ENCODE data around the gene GOLGA6A.
"Not testable (repeated sequence)": the region's sequence is repeated elsewhere in the genome, so short reads cannot be mapped to it uniquely, and the experiment has no call there.

GOLGA6A gene

DNA sequence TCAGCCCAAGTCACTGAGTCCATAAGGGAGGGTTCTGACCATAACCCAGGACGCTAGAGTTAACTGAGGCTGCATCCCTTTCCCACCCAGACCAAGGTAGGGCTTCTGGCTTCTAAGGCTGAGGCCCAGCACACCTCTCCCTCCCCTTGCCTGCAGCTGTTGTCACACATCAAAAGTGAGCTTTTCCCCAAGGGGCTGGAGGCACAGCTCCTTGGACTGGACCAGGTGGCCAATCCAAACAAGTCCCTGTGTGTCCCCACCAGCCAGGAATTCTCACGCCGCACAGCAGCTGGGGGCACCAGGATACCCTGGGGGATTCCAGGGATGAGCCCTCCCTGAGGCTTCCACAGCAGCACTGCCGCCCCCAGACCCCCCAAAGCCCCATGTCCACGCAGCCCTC, 25.8 kb upstream of the GOLGA6A start:
- Histone ChIP-seq H4K20me1 (ENCODE audit: insufficient read depth, low read length, poor library complexity, severe bottlenecking) (no peaks in the 10 kb centered on the region), H3K4me3 (ENCODE audit: low read length, poor library complexity, severe bottlenecking) (no peak overlapping the region), H3K36me3 (ENCODE audit: insufficient read depth, low read length) (no peaks in the 10 kb centered on the region), H3K4me1 (ENCODE audit: insufficient read depth, low read length, poor library complexity, severe bottlenecking) (no peaks in the 10 kb centered on the region), H2AFZ (ENCODE audit: low read length) (no peak overlapping the region), H3K9me2 (replicated peaks; ENCODE audit: low read depth, low read length) (no peaks in the 10 kb centered on the region), H3K4me2 (ENCODE audit: low read depth, low read length, poor library complexity, severe bottlenecking) (no peak overlapping the region), H3F3A (ENCODE audit: low read depth) (no peaks in the 10 kb centered on the region), H3K9ac (ENCODE audit: low read depth, low read length, poor library complexity, severe bottlenecking) (no peak overlapping the region), H3K79me2 (ENCODE audit: insufficient read depth, low read length) (no peaks in the 10 kb centered on the region), H3K9me3 (ENCODE audit: insufficient read depth, low read depth, low read length) (no peaks in the 10 kb centered on the region), H3K27me3 (ENCODE audit: insufficient read depth, low read length, poor library complexity, severe bottlenecking) (no peaks in the 10 kb centered on the region)
- TF ChIP-seq EZH2phosphoT487 (IDR thresholded peaks at IDR 0.05; ENCODE audit: borderline replicate concordance): no peak
- TF ChIP-seq, protein P1, sequence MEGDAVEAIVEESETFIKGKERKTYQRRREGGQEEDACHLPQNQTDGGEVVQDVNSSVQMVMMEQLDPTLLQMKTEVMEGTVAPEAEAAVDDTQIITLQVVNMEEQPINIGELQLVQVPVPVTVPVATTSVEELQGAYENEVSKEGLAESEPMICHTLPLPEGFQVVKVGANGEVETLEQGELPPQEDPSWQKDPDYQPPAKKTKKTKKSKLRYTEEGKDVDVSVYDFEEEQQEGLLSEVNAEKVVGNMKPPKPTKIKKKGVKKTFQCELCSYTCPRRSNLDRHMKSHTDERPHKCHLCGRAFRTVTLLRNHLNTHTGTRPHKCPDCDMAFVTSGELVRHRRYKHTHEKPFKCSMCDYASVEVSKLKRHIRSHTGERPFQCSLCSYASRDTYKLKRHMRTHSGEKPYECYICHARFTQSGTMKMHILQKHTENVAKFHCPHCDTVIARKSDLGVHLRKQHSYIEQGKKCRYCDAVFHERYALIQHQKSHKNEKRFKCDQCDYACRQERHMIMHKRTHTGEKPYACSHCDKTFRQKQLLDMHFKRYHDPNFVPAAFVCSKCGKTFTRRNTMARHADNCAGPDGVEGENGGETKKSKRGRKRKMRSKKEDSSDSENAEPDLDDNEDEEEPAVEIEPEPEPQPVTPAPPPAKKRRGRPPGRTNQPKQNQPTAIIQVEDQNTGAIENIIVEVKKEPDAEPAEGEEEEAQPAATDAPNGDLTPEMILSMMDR (conservative IDR thresholded peaks at IDR 0.05; ENCODE audit: low read length): no peak

DNA sequence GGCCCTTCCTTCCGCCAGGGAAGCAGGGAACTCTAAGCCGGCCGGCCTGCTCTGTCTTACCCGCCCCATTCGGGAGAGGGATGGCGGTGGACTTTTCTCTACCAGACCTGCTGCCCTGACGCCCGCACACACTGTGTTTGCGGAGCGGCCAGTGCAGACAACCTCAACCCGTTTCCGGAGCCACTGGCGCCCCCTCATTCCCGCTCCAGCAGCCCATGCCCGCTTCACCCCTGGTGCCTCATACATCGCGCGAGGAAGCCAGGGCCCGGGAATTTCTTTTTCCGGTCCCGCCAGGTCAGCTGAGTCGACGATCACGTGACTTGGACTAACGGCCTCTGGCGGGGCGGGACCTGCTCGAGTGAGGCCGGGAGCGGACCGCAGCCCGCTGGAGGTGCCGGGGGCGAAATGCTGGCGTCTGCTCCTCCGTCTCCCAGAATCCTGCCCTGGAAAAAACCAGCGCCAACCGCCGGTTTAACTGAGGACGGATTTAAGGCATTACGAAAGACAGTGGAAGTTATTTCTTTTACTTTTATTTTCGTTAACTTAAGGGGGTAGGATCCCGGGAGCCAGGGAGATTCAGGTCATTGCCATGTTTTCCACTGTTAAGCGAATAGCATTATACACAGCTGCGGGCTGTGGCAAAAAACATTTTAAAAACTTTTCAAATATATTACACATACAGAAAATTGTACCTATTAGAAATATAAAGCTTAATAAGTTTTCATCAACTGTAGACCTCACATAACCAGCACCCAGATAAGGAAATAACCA, 17.8 kb upstream of the GOLGA6A start:
- not testable (repeated sequence) for H4K20me1 ChIP-seq (ENCODE audit: insufficient read depth, low read length, poor library complexity, severe bottlenecking); H3K27me3 ChIP-seq (ENCODE audit: insufficient read depth, low read length, poor library complexity, severe bottlenecking); H3K9ac ChIP-seq (ENCODE audit: low read depth, low read length, poor library complexity, severe bottlenecking); H3K36me3 ChIP-seq (ENCODE audit: insufficient read depth, low read length); H2AFZ ChIP-seq (ENCODE audit: low read length); H3K79me2 ChIP-seq (ENCODE audit: insufficient read depth, low read length); H3K4me1 ChIP-seq (ENCODE audit: insufficient read depth, low read length, poor library complexity, severe bottlenecking); H3F3A ChIP-seq (ENCODE audit: low read depth); H3K4me2 ChIP-seq (ENCODE audit: low read depth, low read length, poor library complexity, severe bottlenecking); H3K9me2 ChIP-seq (replicated peaks; ENCODE audit: low read depth, low read length); H3K9me3 ChIP-seq (ENCODE audit: insufficient read depth, low read depth, low read length); H3K4me3 ChIP-seq (ENCODE audit: low read length, poor library complexity, severe bottlenecking)

DNA sequence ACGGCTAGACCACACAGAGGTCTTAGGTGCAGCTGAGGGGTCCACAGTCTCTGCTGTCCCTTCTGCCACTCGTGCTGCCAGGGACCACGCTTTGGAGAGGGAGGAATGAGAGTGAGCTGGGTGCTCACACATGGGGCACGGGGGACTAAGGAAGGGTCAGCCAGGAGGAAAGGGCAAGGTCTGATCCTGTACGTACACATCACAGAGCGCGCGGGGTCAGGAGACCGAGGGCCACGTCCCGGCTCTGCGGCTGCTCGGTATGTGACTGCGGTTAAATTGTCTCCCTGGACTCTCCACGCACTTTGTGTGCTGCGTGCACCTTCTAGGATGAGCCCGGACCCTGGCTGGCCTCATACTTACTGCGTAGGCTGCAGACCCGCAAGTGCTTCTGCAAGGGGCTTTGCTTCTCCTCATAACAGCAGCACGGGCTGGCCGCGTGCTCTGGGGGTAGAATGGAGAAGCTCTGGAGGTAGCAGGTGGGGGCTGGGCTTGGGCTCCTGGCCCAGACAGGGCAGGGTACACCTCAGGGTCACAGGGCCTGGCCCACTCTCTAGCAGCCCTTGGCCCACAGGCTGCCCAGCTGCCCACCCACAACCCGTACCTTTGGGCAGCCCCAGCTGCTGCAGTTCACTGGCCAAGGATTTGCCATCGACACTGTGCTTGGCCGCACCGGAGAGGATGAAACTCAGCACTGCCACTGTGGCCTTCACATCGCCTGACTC, 14.6 kb upstream of the GOLGA6A start:
- not testable (repeated sequence) for H3K4me2 ChIP-seq (ENCODE audit: low read depth, low read length, poor library complexity, severe bottlenecking); H3F3A ChIP-seq (ENCODE audit: low read depth); H3K27me3 ChIP-seq (ENCODE audit: insufficient read depth, low read length, poor library complexity, severe bottlenecking); H4K20me1 ChIP-seq (ENCODE audit: insufficient read depth, low read length, poor library complexity, severe bottlenecking); H3K36me3 ChIP-seq (ENCODE audit: insufficient read depth, low read length); H3K9me3 ChIP-seq (ENCODE audit: insufficient read depth, low read depth, low read length); H3K79me2 ChIP-seq (ENCODE audit: insufficient read depth, low read length); H3K9ac ChIP-seq (ENCODE audit: low read depth, low read length, poor library complexity, severe bottlenecking); H3K4me3 ChIP-seq (ENCODE audit: low read length, poor library complexity, severe bottlenecking); H3K4me1 ChIP-seq (ENCODE audit: insufficient read depth, low read length, poor library complexity, severe bottlenecking); H3K9me2 ChIP-seq (replicated peaks; ENCODE audit: low read depth, low read length); H2AFZ ChIP-seq (ENCODE audit: low read length)

DNA sequence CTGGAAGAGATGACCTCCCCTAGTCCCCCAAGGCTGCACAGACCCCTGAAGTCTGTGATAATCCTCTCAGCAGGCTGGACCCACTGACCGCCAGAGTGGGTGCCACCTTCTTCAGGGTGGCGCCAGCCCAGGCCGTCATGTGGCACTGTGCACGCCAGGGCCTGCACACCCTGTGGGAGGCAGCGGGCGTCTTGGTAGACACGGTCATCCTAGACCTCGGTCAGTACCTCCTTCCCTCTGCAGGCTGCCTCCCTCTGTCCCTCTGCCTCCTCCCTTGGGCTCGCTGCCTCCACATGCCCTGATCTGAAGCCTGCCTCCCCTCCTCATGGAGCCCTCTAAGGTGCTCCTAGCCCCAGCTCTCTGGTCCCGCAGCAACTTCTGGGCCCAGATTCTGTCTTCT, 13.3 kb upstream of the GOLGA6A start:
- H3K79me2 ChIP-seq (ENCODE audit: insufficient read depth, low read length); H3K36me3 ChIP-seq (ENCODE audit: insufficient read depth, low read length); H3K9me3 ChIP-seq (ENCODE audit: insufficient read depth, low read depth, low read length); H3K27me3 ChIP-seq (ENCODE audit: insufficient read depth, low read length, poor library complexity, severe bottlenecking); H3K9ac ChIP-seq (ENCODE audit: low read depth, low read length, poor library complexity, severe bottlenecking); H3K4me1 ChIP-seq (ENCODE audit: insufficient read depth, low read length, poor library complexity, severe bottlenecking); H2AFZ ChIP-seq (ENCODE audit: low read length); H3K9me2 ChIP-seq (replicated peaks; ENCODE audit: low read depth, low read length); H3K4me3 ChIP-seq (ENCODE audit: low read length, poor library complexity, severe bottlenecking); H4K20me1 ChIP-seq (ENCODE audit: insufficient read depth, low read length, poor library complexity, severe bottlenecking); H3K4me2 ChIP-seq (ENCODE audit: low read depth, low read length, poor library complexity, severe bottlenecking); H3F3A ChIP-seq (ENCODE audit: low read depth): not testable (repeated sequence)

DNA sequence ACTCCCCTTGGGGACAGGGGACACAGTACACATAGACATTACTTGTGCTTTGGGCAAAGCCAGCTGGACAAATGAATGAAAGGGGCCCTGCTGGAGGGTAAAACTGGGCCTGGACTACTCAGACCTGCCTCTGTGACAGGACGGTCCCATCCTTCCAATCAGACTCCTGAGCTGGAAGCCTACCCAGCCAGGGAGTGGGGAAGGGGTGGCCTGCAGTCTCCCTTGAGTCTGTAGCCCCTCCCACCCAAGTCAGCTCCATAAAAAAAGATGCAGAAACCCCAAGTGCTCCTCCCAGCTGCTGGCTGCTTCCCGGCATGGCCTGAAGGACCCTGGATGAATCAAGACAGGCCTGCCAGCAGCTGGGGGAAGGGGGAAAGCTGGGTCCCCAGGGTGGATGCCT, 12.2 kb upstream of the GOLGA6A start:
- not testable (repeated sequence) for H3K27me3 ChIP-seq (ENCODE audit: insufficient read depth, low read length, poor library complexity, severe bottlenecking); H3F3A ChIP-seq (ENCODE audit: low read depth); H4K20me1 ChIP-seq (ENCODE audit: insufficient read depth, low read length, poor library complexity, severe bottlenecking); H3K4me1 ChIP-seq (ENCODE audit: insufficient read depth, low read length, poor library complexity, severe bottlenecking); H3K36me3 ChIP-seq (ENCODE audit: insufficient read depth, low read length); H2AFZ ChIP-seq (ENCODE audit: low read length); H3K4me2 ChIP-seq (ENCODE audit: low read depth, low read length, poor library complexity, severe bottlenecking); H3K9ac ChIP-seq (ENCODE audit: low read depth, low read length, poor library complexity, severe bottlenecking); H3K9me2 ChIP-seq (replicated peaks; ENCODE audit: low read depth, low read length); H3K4me3 ChIP-seq (ENCODE audit: low read length, poor library complexity, severe bottlenecking); H3K79me2 ChIP-seq (ENCODE audit: insufficient read depth, low read length); H3K9me3 ChIP-seq (ENCODE audit: insufficient read depth, low read depth, low read length)

DNA sequence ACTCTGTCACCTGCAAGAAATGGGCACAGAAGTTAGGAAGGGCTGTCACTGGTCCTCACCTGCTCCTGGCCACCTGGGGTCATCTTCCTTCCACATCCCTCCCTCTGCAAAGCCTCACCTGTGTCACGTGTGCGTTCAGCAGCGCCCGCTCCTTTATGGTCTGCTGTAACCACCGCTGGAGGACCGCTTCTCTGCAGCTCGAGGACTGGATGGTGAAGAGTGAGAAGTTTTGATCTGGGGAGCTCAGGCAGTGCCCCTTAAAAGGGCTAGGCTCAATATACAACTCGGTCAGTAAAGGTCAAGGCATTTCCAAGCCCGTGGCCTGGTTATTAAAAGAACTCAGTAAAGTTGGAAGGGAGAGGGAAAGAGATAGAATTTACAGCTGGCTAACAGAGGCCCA, 6.6 kb downstream of the GOLGA6A start:
- not testable (repeated sequence) for H4K20me1 ChIP-seq (ENCODE audit: insufficient read depth, low read length, poor library complexity, severe bottlenecking); H3K9me3 ChIP-seq (ENCODE audit: insufficient read depth, low read depth, low read length); H3K4me2 ChIP-seq (ENCODE audit: low read depth, low read length, poor library complexity, severe bottlenecking); H3K9me2 ChIP-seq (replicated peaks; ENCODE audit: low read depth, low read length); H3K27me3 ChIP-seq (ENCODE audit: insufficient read depth, low read length, poor library complexity, severe bottlenecking); H3K9ac ChIP-seq (ENCODE audit: low read depth, low read length, poor library complexity, severe bottlenecking); H3K79me2 ChIP-seq (ENCODE audit: insufficient read depth, low read length); H3K36me3 ChIP-seq (ENCODE audit: insufficient read depth, low read length); H3K4me3 ChIP-seq (ENCODE audit: low read length, poor library complexity, severe bottlenecking); H3F3A ChIP-seq (ENCODE audit: low read depth); H2AFZ ChIP-seq (ENCODE audit: low read length); H3K4me1 ChIP-seq (ENCODE audit: insufficient read depth, low read length, poor library complexity, severe bottlenecking)

All from Loucy (cell line).